Stimulated activated CD4-positive, alpha-beta T cell treated with anti-CD3 and anti-CD28 coated beads, TNF-alpha, amount 100 ng/mL, for 24 hours (primary cell): ENCODE results near the gene ATXN1.
"Not testable (repeated sequence)": the region's sequence is repeated elsewhere in the genome, so short reads cannot be mapped to it uniquely, and the experiment has no call there.

Source experiments
- DNase-seq, 3 experiments: peaks; one replicate each; pipeline ENCODE4 v3.0.0-alpha.2; 2020; ENCODE audit warnings: low read depth in 3 of 3

ATXN1 gene

DNA sequence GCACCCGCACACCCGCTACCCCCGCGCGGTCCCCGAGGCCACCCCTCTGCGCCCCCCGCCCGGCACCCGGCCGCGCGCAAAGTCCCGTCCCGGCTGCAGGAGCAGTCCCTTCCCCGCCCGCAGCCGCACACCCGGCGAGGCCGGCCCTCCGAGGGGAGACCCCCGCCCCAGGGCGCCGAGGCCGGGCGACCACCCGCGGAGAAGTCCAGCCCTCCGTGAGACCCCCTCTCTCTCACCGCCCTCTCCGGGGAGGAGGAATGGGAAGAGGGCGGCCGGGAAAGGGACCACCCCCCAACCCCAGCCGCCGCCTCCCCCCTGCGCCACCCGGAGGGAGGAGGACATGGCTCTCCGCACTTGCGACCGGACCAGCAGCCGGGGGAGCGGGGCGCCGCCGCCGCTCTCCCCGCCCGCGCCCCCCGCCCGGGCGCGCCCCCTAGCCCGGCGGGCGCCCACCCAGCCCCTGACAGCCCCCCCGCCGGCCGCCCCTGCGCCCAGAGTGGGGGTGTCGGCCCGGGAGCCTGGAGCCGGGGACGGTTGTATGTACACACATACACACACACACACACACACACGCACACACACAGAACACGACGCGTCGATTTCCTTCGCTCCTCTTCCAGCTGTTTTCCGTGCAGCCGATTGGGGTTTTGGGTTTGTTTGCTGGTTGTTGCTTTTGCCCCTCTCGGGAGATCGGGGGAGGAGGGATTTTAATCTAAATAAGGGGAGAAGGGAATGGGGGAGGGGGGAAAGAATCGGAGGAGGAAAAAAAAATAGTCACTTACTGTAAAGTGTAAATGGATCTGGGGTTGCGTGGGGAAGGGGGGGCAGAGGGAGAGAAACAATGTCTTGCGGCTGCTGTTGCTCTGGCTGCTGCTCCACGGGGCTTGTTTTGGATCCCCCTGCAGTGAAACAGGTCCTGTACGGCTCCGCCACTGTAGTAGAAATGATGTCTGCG lies at the start of gene ATXN1:
TSS of gene ATXN1 (minus strand) at position 945 of the 955 bp plus-strand sequence.
- peak in 2 of 3 experiments; percentile 19 to 25 for DNase-seq

DNA sequence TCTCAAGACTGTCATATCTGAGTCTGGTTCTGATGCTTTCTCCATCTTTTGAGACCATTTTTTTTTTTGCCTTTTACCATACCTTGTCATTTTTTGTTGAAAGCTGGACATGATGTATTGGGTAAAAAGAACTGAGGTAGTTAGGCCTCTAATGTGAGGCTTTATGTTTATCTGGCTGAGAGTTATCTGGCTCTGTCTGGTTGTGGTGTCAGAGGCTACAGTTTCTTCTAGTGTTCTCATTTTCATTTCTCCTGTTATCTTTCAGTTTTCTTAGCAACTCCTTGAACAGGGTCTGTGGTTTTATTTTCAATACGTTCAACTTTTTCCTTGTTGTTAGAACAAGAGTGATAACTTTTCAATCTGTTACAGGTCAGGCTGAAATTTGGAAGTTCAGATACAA lies 49.2 kb upstream of the ATXN1 start:
- DNase-seq, result no peak

GRCh38 chr6:16809753-16810358 lies 48.6 kb upstream of the ATXN1 start:
- no peak for DNase-seq

- DNase-seq, result no peak
Measured at GRCh38 chr6:16807956-16808355, 46.7 kb upstream of the ATXN1 start.

GRCh38 chr6:16806363-16806762 lies 45.1 kb upstream of the ATXN1 start:
- no peak for DNase-seq

- DNase-seq, result no peak
Measured at GRCh38 chr6:16805243-16805950, 44.1 kb upstream of the ATXN1 start.

DNA sequence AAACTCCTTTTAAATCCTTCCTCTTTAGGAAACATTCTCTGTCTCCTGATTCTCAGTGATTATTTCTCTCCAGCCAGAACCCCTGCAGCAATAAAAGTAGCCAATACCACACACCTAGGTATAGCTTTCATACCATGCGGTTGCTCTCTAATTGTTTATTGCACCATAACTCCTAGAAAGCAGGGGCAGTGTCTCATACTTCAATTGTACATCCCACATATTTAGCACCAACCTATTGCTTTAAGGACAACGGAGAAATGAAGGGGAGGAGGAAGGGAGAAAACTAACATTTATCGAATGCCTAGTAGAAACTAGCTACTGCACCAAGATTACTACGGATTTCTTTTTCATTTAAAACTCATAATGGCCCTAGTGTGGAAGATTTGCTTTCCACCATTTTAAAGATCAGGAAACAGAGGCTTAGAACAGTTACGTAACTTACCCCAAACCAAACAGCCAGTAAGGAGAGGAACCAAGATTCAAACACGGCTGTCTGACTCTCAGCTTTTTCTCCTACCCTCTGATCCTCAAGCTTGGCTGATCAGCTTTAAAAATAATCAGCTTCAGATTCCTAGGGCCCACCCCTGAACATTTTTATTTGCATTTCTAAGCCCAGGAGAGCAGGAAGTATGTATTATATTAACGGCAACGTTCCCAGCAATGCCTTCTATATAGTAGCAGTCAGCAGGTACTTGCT lies 43.4 kb upstream of the ATXN1 start:
- DNase-seq, result no peak

DNA sequence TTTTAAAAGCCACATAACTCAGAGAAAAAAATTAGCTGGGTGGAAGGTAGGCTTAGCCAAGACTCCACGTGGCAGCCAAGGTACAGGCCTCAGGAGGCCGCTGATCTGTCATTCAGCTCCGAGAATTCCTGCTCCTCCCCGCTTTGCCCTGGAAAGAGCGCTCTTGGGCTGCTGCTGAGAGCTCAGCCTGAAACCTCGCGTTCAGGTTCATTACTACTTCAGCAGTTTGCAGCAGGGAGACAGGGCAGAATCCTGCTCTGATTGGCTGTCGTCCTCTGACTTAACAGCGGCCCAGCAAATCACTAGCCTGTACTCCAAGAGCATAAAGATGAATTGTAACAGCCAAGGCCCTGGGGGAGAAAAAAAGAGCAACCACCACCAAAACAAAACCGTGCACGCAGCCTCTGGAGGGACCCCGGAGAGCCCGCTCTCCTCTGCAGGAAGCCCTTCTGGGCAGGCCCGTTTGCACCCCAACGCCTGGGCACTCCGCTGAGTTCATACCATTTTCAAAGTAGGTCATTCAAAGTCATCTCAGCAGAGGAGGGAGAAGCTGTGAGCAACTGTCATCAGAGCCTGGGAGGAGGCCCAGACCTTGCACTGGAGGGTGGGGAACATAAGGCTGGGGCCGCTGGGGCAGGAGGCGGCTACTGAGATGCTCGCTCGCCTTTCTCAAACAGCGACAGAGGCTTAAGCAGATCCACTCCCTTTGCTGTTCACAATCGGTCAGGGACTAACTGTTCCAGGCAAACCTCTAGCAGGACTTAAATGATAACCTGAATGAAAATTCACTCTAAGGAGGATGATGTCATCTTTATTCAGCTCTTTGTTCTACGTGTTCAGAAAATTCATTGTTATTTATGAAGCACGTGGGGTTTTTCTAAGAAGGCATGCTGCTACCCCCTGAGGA lies 42.3 kb upstream of the ATXN1 start:
- DNase-seq, result no peak

DNA sequence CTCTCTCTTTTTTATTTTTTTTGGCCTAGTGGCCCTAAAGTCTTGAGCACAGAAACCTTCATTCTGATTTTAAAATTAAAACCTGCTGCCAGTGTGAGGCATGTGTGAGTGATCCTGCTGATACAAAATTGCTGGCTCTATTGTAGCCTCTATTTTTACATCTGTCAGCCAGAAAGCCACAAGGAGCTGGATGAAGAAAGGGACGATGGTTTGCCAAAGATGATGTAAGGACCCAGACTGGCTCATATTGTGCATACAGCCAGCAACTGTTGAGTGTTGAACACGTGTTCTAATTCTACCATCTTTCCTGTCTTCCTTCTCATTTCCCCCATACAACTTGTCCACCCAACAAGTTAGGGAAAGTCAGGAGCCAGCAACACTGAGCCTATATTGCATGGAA lies 40.8 kb upstream of the ATXN1 start:
- DNase-seq, result no peak

- peak in 1 of 3 experiments; percentile 10 for DNase-seq
Measured at GRCh38 chr6:16800942-16801341, 39.7 kb upstream of the ATXN1 start.

GRCh38 chr6:16800341-16800740 lies 39.1 kb upstream of the ATXN1 start:
- DNase-seq, result no peak

DNA sequence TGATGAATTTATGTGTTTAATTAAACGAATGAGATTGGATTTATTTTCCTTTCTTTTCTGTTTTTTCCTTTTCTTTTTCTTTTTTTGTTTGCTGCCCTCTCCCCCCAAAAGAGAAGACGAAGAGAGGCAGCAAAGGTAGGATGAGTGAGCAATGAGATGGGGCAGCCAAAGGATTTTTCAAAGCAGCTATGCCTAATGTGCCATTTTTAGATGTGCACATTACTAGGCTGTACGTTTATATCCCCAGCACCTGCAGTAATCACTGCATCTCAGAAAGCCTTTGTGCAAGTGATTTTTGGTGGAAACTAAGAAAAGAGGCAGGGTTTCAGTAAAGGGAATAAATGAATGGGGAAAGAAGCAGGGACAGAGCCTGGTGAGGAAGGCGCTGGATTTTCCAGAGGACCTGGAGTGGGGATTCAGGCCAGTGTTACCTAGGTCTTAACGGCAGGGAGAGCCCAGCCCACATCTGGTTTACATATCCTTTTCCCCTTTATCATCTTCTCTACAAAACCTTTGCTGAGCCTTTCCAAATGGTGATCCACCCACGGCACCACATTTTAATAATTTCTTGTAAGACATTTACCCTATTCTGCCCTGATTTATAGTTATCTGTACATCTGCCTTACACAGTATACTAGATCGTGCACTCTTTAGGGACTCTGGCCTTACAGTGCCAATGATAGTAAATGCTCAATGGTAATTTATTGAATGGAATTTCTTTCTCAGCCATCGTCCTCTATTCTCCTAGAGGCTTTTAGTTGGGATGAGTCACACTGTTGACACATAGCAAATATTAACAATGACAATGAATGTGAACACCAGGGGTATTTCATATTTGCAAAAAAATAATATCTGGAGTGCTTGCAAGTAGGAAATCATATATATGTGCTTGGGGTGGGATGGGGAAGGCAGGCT lies 38.3 kb upstream of the ATXN1 start:
- DNase-seq, result no peak

DNA sequence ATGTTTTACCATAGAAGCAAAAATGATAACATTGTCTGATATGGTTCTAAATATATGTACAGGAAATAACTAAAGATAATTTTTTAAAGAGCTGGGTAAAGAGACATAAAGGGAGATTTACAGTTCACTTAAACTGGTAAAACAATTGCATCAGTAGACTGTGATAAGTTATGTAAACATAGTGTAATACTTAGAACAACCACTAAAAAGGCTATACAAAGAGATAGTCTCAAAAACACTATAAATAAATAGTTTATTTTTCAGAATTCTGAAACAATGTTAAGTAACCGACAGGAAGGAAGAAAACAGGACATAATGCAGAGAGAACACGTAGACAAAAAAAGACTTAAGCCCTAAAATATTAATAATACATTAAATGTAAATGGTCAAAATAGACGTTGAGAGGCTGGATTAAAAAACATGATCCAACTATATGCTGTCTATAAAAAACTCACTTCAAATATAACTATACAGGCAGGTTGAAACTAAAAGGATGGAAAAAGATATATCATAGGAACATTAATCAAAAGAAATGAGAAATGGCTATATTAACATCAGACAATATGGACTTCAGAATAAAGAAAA lies 32.7 kb upstream of the ATXN1 start:
- DNase-seq, result no peak

DNA sequence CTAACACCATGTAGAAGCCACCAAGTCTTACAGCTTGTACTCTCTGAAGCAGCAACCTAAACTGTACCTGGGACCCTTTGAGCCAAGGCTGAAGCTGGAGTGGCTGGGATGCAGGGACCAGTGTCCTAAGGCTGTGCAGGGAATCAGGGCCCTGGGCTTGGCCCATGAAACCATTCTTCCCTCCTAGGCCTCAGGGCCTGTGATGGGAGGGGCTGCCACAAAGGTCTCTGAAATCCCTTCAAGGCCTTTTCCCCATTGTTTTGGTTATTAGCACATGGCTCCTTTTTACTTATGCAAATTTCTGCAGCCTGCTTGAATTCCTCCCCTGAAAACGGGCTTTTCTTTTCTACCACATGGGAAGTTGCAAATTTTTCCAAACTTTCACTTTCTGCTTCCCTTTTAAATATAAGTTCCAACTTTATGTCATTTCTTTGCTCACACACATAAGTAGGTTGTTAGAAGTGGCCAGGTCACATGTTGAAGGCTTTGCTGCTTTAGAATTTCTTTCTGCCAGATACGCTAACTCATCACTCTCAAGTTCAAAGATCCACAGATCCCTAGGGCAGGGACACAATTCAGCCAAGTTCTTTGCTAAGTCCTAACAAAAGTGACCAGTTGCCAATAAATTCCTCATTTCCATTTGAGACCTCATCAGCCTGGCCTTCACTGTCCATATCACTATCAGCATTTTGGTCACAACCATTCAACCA lies 28.2 kb upstream of the ATXN1 start:
- no peak for DNase-seq

GRCh38 chr6:16787128-16787682 lies 25.9 kb upstream of the ATXN1 start:
- DNase-seq, result no peak

GRCh38 chr6:16785496-16785895 lies 24.2 kb upstream of the ATXN1 start:
- no peak for DNase-seq

DNA sequence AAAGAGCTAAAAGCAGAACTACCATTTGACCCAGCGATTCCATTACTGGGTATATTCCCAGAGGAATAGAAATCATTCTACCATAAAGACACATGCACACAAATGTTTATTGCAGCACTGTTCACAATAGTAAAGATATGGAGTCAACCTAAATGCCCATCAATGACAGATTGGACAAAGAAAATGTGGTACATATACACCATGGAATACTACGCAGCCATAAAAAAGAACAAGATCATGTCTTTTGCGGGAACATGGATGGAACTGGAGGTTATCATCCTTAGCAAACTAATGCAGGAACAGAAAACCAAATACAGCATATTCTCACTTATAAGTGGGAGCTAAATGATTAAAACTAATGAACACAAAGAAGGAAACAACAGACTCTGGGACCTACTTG lies 23.7 kb upstream of the ATXN1 start:
- DNase-seq, result not testable (repeated sequence)

GRCh38 chr6:16783952-16784565 lies 22.8 kb upstream of the ATXN1 start:
- no peak for DNase-seq
